Fibroblast of villous mesenchyme (primary cell): ENCODE results near the gene TCP10L. TPM values are rescaled to one million over a fixed set of nuclear protein-coding genes. Genes with fewer than 3 reads are reported as not detected.
"Not testable (repeated sequence)": the region's sequence is repeated elsewhere in the genome, so short reads cannot be mapped to it uniquely, and the experiment has no call there.

ENCODE experiments used
- DNase-seq: peaks from one replicate; pipeline ENCODE4 v3.0.0-alpha.2; 2010; ENCODE audit warnings: low read depth
- H3K4me3 ChIP-seq: 2 replicates; pipeline ENCODE4 v1.5.1; 2011; ENCODE audit warnings: low read depth, mild to moderate bottlenecking, low read length
- total RNA-seq: library from RNA; depleted of rRNA; stranded (reverse); fragments of >200 nt; gene quantifications from 2 replicates; pipeline ENCODE4 v1.2.3, GENCODE V29; 2012
- TF ChIP-seq, protein P1 (sequence below): IDR thresholded peaks from 2 replicates; pipeline ENCODE4 v1.5.1; 2012; ENCODE audit warnings: low read depth, mild to moderate bottlenecking, low read length; ENCODE audit not compliant: insufficient read depth

Gene TCP10L, protein sequence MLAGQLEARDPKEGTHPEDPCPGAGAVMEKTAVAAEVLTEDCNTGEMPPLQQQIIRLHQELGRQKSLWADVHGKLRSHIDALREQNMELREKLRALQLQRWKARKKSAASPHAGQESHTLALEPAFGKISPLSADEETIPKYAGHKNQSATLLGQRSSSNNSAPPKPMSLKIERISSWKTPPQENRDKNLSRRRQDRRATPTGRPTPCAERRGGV
- 0.32 TPM in 1 of 2 replicates, not detected in the other for total RNA-seq

DNA sequence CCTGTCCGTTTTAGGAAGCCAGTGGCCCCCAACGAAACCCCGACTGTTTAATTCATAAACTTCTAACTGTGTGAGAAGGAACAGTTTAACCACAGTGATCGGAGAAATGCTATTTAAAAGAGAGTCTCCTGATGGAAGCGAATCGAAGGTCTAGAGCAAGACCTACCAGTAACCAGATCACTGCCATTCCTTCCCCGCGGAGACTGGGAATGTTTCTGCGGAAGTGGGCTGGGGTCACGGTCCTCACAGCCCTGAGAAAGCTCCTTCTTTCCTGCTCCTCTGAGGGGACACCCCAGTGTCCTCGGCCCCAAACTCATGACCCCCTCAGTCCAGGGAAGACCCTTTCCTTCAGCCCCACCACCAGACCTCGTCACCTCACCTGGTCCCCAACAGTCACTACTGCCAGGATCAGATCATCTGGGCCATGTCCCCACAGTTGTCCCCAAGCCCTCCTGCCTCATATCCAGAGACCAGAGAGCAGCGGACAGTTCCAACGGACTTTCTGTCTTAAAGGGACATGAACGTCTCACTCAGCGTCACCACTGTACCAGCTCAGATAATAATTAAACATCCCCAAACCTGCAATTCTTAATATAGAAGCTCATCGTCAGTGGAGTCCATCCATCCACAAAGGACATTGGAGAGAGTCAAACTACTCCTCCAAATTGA is at the start of gene TCP10L:
TSS of gene TCP10L (minus strand) at position 482 of the 669 bp plus-strand sequence. CDS start 1,219 bp downstream, outside the sequence.
- no peak within 1 kb of the TSS for H3K4me3 ChIP-seq
- no peak for DNase-seq
- TF ChIP-seq, protein P1, sequence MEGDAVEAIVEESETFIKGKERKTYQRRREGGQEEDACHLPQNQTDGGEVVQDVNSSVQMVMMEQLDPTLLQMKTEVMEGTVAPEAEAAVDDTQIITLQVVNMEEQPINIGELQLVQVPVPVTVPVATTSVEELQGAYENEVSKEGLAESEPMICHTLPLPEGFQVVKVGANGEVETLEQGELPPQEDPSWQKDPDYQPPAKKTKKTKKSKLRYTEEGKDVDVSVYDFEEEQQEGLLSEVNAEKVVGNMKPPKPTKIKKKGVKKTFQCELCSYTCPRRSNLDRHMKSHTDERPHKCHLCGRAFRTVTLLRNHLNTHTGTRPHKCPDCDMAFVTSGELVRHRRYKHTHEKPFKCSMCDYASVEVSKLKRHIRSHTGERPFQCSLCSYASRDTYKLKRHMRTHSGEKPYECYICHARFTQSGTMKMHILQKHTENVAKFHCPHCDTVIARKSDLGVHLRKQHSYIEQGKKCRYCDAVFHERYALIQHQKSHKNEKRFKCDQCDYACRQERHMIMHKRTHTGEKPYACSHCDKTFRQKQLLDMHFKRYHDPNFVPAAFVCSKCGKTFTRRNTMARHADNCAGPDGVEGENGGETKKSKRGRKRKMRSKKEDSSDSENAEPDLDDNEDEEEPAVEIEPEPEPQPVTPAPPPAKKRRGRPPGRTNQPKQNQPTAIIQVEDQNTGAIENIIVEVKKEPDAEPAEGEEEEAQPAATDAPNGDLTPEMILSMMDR, result no peak

DNA sequence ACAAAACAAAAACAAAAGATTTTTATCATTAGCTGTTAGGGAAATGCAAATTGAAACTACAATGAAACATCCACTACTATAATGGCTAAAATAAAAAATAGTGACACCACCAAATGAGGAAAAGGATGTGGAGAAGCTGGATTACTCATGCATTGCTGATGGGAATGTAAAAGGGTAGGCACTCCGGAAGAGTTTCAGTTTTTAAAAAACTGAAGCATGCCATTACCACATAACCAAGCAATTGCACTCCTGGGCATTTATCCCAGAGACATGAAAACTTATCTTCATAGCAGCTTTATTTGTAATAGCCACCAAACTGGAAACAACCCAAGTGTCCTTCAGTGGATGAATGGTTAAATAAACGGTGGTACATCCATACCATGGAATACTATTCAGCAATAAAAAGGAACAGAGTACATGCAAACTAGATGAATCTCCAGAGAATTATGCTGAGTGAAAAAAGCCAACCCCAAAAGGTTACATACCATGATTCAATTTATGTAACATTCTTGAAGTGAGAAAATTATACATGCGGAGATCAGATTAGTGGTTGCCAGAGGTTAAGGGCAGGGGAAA is 41.4 kb upstream of the TCP10L start:
- DNase-seq, result peak; percentile 48
- TF ChIP-seq, protein P1, result no peak

DNA sequence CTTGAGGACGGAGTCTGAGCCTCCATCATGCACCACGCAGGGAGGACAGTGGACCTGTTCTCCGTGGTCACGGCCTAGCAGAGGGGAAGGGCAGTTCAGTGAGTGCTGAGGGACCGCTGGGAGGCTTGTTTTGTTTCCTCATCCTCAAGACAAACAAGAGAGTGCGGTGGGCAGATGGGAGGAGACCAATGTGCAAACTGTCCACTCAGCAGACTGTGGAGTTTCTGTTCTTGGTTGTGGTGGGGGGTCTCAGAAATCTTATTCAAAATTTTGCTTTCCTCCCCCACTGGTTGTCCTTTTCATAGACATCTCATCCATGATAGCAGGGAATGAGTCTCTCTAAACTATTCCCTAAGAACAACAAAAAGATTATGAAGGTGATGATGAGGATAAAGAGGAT is 32.9 kb upstream of the TCP10L start:
- not testable (repeated sequence) for DNase-seq, H3K4me3 ChIP-seq

More for the DNA sequence above, 41.4 kb upstream of the TCP10L start:
- no peak overlapping the region for H3K4me3 ChIP-seq

DNA sequence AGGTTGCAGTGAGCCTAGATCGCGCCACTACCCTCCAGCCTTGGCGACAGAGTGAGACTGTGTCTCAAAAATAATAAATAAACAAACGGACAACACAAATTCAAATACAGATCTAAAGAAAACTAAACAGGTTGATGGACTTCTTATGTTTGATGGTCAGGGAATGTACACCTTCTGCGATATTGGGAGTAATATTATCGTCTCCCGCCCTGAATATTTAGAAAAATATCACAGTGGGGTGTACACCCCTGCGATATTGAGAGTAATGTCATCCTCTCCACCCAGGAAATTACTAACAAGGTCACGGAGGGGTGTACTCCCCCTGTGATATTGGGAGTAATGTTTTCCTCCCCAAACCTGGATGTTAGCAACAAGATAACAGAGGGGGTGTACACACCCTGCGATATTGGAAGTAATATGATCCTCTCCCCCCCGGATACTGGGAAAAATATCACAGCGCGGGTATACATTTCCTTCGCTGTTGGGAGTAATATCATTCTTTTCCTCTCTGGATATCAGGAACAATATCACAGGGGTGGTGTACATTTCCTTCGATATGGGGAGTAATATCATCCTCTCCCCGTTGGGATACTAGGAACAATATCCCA is 28.2 kb upstream of the TCP10L start:
- DNase-seq, result no peak
- peak overlapping the region; percentile 96 for H3K4me3 ChIP-seq
- TF ChIP-seq, protein P1, result no peak

DNA sequence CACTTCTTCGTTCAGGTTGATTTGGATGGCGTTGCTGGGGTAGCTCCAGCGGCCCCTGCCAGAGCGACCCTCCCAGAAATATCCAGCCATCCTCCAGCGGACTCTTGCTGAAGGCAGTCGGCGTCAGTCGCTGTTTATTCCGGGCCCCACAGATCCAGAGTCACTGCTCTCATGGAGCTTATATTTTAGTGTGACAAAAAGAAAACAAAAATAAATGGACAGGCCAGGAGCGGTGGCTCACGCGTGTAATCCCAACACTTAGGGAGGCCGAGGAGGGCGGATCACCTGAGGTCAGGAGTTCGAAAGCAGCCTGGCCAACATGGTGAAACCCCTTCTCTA is 27.6 kb upstream of the TCP10L start:
- TF ChIP-seq, protein P1, result no peak
- peak overlapping the region; percentile 96 for H3K4me3 ChIP-seq
- no peak for DNase-seq

DNA sequence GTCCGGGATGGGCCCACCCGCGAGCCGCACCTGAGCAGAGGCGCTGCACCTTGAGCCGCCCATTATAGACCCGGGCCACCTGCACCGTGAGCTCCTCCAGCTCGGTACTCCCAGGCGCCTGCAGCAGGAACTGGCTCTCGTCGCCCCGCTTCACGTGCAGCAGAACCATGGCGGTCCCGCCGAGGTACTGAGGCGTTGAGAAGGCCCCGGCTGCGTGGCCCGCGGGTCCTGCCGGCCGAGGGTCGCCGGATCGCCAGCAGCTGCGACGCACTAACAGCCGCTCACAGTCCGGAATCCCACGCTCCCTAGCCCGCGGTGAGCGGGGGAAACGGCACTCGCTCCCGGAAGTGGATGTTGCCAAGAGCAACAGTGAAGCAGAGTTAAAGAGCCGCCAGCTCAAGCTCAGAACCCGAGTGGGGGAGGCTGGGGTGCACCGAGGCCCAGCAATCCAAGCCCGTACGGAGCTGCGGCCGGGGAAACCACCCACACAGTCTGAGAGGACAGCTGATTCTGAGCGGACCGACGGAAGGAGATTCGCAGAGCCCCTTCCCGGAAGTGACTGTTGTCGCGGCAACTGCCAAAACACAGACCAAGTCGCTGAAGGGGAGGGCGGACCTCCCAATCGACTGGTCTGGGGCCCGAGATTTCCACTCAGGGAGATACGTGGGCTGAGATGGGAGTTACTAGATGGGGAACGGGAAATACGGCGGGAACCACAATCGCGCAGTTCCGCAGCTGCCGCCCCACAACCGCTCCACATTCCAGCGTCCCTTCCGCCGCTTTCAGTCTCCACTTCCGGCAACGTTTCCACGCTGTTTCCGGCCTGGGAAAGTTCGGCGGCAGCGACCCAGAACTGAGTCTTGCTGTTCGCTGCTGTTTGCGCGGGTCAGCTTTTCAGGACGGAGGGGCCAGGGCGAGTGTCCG is 27.0 kb upstream of the TCP10L start, which contains the start of gene CFAP298:
TSS of gene CFAP298 (minus strand) at position 303 of the 924 bp plus-strand sequence. CDS start at position 169, 134 bp downstream.
- TF ChIP-seq, protein P1, result no peak

More for the DNA sequence above, 27.0 kb upstream of the TCP10L start, which contains the start of gene CFAP298:
- DNase-seq, result peak; percentile 95
- H3K4me3 ChIP-seq, result peak within 1 kb of the TSS; percentile 96
